ENCODE results near the gene ZNF429. TPM values are rescaled to one million over a fixed set of nuclear protein-coding genes. Genes with fewer than 3 reads are reported as not detected.
"Not testable (repeated sequence)": the region's sequence is repeated elsewhere in the genome, so short reads cannot be mapped to it uniquely, and the experiment has no call there.

ZNF429 gene
- total and polyA plus RNA-seq, 2 donors from 2014 or later = 8.3 to 21.3 TPM

DNA sequence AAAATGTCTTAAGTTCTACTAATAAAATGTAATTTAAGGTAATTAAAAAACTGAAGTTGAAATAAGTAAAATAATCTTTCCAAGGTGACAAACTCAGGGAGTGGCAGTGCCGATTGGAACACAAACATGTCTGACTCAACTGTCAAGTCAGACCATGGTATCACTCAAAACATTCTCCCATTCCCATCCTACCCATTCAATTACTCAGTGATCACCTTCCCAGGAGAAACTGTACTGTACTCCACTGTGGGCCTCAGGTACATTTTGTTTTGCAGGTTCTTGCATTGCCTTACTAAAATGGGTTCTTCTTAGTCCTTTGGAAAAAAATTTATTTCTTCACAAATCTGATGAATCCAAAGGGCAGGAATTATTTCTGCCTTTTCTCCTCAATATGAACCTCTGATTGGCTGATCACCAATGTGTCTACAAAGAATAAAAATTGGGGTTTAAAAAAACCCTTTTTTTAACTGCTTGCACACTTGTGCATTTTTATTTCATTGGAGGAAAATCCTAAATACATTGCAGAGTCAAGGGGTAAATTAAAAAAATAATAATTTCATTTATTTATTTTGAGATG lies 96.8 kb downstream of the ZNF429 start:
- Histone ChIP-seq H3K27me3 (ENCODE audit: control insufficient read depth, insufficient read depth, low read length) (no peaks in the 10 kb centered on the region), H3K36me3 (ENCODE audit: control insufficient read depth in 2 of 3, insufficient read depth in 3 of 3, low read length in 3 of 3) (no peaks in the 10 kb centered on the region), H3K4me1 (ENCODE audit: control insufficient read depth in 2 of 3, insufficient read depth in 2 of 3, low read depth in 1 of 3, low read length in 3 of 3) (peaks cover 11 to 18% (median 14%) of the 10 kb centered on the region in 3 donors), H3K9me3 (ENCODE audit: control insufficient read depth in 2 of 3, insufficient read depth in 1 of 3, low read length in 3 of 3) (no peaks in the 10 kb centered on the region), H3K9ac (ENCODE audit: low read length in 3 of 3) (no peak overlapping the region), H3K4me3 (ENCODE audit: low read length in 3 of 3) (peak overlapping the region in 1 of 3 donors; percentile 21), H3K27ac (ENCODE audit: low read depth in 2 of 2, low read length in 2 of 2) (no peak overlapping the region)
- intact Hi-C loops (cut with DNase I) = no loop called here
- TF ChIP-seq, protein P1, sequence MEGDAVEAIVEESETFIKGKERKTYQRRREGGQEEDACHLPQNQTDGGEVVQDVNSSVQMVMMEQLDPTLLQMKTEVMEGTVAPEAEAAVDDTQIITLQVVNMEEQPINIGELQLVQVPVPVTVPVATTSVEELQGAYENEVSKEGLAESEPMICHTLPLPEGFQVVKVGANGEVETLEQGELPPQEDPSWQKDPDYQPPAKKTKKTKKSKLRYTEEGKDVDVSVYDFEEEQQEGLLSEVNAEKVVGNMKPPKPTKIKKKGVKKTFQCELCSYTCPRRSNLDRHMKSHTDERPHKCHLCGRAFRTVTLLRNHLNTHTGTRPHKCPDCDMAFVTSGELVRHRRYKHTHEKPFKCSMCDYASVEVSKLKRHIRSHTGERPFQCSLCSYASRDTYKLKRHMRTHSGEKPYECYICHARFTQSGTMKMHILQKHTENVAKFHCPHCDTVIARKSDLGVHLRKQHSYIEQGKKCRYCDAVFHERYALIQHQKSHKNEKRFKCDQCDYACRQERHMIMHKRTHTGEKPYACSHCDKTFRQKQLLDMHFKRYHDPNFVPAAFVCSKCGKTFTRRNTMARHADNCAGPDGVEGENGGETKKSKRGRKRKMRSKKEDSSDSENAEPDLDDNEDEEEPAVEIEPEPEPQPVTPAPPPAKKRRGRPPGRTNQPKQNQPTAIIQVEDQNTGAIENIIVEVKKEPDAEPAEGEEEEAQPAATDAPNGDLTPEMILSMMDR (IDR thresholded peaks at IDR 0.05; ENCODE audit: borderline replicate concordance, extremely low read depth, insufficient read depth) = no peak
- FAIRE-seq = no peak
- DNase-seq = no peak

DNA sequence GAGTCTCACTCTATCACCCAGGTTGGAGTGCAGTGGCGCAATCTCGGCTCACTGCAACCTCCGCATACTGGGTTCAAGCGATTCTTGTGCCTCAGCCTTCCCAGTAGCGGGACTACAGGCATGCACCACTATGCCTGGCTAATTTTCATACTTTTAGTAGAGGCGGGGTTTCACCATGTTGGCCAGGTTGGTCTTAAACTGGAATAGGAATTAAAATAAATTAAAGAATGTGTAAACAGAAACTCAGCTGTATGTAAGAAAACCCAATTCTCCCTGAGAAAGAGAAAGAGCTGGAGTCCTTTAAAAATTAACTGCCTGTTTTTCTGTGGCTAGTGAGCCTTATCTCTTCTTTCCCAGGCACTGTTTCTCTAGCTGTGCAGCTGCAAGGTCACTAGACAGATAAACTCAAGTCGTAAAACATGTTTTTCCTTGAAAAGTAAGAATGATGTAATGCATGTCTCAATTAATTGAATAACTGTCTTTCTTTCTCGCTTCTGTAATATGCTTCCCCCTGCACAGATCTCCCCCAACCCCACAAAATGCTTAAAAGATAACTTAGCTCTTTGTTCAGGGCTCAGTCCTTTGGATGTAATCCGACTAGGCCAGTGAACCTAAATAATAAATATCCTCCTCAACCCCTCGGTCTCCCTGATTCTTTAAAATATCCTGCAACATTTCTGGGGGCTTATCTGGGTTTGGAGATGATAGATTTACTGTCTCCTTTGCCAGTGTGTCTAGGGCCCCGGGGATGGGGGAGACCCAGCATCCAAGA lies 97.4 kb downstream of the ZNF429 start:
- H3K9me3 ChIP-seq (ENCODE audit: control insufficient read depth in 2 of 3, insufficient read depth in 1 of 3, low read length in 3 of 3); FAIRE-seq; H3K9ac ChIP-seq (ENCODE audit: low read length in 3 of 3); H3K36me3 ChIP-seq (ENCODE audit: control insufficient read depth in 2 of 3, insufficient read depth in 3 of 3, low read length in 3 of 3); intact Hi-C loops (cut with DNase I); H3K27me3 ChIP-seq (ENCODE audit: control insufficient read depth, insufficient read depth, low read length): not testable (repeated sequence)
- Histone ChIP-seq H3K27ac (ENCODE audit: low read depth in 2 of 2, low read length in 2 of 2) (peak overlapping the region in 1 of 2 donors; percentile 76), H3K4me3 (ENCODE audit: low read length in 3 of 3) (peak overlapping the region in 1 of 3 donors; percentile 21), H3K4me1 (ENCODE audit: control insufficient read depth in 2 of 3, insufficient read depth in 2 of 3, low read depth in 1 of 3, low read length in 3 of 3) (peaks cover 11 to 18% (median 14%) of the 10 kb centered on the region in 3 donors)
- peak in 2 of 5 donors; percentile 63 to 69 for DNase-seq

DNA sequence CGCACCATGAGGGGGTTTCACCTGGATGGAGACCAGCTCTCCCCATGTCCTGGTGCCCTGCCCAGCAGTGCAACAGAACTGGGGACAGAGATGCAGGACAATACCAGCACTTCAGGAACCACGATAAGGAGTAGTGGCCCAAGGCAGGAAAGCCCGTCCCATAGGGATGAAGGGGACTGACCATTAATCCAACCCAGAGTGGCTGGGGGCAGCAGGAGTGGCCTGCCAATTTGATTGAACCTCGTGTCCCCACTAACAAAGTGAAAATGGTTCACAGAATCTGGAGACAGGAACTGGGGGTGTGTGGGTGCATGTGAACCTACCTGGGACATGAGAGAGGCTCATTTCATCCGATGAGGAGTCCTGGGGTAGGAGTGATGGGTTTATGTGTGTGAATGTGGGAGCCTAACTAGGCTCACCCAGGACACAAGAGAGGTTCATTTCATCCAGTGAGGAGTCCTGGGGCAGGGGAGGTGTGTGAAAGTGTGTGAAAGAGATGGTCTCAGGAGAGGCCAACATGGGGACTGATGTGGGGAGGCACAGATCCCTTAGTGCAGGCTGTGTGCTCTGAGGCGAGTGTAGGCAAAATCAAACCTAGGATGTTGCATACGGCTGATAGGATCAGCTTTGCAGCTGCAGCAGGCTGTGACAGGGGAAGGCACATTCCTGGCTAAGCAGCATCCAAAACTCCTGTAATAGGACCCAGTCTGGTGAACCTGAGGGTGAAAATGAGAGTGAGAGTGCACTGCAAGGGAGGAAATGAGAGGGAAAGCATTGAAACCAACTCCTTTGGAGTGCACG lies 98.2 kb downstream of the ZNF429 start:
- Histone ChIP-seq H3K36me3 (ENCODE audit: control insufficient read depth in 2 of 3, insufficient read depth in 3 of 3, low read length in 3 of 3) (no peaks in the 10 kb centered on the region), H3K4me1 (ENCODE audit: control insufficient read depth in 2 of 3, insufficient read depth in 2 of 3, low read depth in 1 of 3, low read length in 3 of 3) (peaks cover 11 to 18% (median 14%) of the 10 kb centered on the region in 3 donors), H3K9ac (ENCODE audit: low read length in 3 of 3) (peak overlapping the region in 1 of 3 donors; percentile 67), H3K4me3 (ENCODE audit: low read length in 3 of 3) (peak overlapping the region; percentile 52 to 76 (median 66)), H3K27ac (ENCODE audit: low read depth in 2 of 2, low read length in 2 of 2) (peak overlapping the region; percentile 26 to 76), H3K9me3 (ENCODE audit: control insufficient read depth in 2 of 3, insufficient read depth in 1 of 3, low read length in 3 of 3) (no peaks in the 10 kb centered on the region), H3K27me3 (ENCODE audit: control insufficient read depth, insufficient read depth, low read length) (no peaks in the 10 kb centered on the region)
- TF ChIP-seq, protein P1 (IDR thresholded peaks at IDR 0.05; ENCODE audit: borderline replicate concordance, extremely low read depth, insufficient read depth) = no peak
- intact Hi-C loops (cut with DNase I) = no loop called here
- DNase-seq = peak in 4 of 5 donors; percentile 50 to 83 (median 73)
- no peak for FAIRE-seq

Data from kidney (tissue), 14 donors.